ENCODE results near the gene ARMC9.
"Not testable (repeated sequence)": the region's sequence is repeated elsewhere in the genome, so short reads cannot be mapped to it uniquely, and the experiment has no call there.

ARMC9 gene

DNA sequence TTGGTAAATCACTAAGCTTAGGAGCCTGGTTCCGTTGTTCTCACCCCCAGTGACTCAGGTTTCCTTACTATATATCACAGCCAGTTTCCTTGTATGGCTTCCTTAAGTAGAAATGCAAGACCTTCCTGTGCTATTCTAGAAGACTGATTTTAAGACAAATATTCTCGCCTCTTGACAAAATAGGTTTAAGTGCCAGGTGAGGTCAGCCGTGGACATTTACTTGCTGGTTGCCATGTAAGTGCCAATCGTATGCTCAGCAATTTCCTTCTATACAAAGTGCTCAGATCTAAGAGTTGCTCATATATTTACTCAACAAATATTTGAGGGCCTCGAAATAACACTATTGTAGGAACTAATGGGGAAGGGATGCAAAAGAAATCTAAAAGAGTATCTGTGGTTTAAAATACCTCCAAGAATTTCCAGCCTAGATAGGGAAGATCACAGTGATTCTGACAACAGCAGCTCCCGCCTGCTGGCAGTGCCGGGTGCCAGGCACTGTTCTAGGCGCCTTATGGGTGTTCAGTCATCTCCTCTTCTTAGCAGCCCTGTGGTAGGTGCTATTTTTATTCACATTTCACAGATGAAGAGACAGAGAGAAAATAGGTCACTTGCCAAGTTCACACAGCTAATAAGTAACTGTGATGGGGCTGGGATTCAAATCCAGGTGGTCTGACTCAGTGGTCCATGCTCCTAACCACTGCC lies 101.7 kb downstream of the ARMC9 start:
- Histone ChIP-seq H4K20me1 (ENCODE audit: insufficient read depth) (no peaks in the 10 kb centered on the region), H3K79me2 (ENCODE audit: insufficient read depth, low read depth) (no peaks in the 10 kb centered on the region), H3K27ac (no peak overlapping the region), H3K4me2 (no peak overlapping the region), H3K27me3 (ENCODE audit: insufficient read depth, low read depth) (no peaks in the 10 kb centered on the region), H3K4me1 (ENCODE audit: low read depth, poor library complexity, severe bottlenecking) (no peaks in the 10 kb centered on the region), H3K4me3 (IDR thresholded peaks at IDR 0.05; ENCODE audit: insufficient read depth, low read depth, low read length) (no peak overlapping the region), H3K36me3 (ENCODE audit: insufficient read depth) (no peaks in the 10 kb centered on the region), H2AFZ (ENCODE audit: low read depth) (no peak overlapping the region), H3K9ac (no peak overlapping the region)
- TF ChIP-seq, protein P1, sequence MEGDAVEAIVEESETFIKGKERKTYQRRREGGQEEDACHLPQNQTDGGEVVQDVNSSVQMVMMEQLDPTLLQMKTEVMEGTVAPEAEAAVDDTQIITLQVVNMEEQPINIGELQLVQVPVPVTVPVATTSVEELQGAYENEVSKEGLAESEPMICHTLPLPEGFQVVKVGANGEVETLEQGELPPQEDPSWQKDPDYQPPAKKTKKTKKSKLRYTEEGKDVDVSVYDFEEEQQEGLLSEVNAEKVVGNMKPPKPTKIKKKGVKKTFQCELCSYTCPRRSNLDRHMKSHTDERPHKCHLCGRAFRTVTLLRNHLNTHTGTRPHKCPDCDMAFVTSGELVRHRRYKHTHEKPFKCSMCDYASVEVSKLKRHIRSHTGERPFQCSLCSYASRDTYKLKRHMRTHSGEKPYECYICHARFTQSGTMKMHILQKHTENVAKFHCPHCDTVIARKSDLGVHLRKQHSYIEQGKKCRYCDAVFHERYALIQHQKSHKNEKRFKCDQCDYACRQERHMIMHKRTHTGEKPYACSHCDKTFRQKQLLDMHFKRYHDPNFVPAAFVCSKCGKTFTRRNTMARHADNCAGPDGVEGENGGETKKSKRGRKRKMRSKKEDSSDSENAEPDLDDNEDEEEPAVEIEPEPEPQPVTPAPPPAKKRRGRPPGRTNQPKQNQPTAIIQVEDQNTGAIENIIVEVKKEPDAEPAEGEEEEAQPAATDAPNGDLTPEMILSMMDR (conservative IDR thresholded peaks at IDR 0.05; ENCODE audit: low read depth, low read length): no peak

DNA sequence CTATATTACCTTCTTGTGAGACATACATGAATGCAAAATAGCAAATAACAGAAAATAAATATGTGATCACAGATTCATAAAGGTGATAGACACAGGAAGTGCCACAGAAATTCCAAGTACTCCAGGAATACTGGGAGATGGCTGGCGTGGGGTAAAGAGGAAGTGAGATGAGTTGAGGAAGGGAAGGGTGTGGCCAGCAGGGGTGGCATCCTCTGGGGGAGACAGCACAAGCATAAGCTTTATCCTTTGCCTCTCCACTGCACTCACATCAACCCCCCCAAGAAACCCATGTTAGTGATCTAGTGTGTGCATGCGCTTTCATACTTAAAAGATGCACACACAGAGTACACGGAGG lies 102.3 kb downstream of the ARMC9 start:
- H3K4me1 ChIP-seq (ENCODE audit: low read depth, poor library complexity, severe bottlenecking): no peaks in the 10 kb centered on the region
- no peak overlapping the region for H2AFZ ChIP-seq (ENCODE audit: low read depth)
- H3K27ac ChIP-seq: no peak overlapping the region
- no peak overlapping the region for H3K4me2 ChIP-seq
- TF ChIP-seq, protein P1 (conservative IDR thresholded peaks at IDR 0.05; ENCODE audit: low read depth, low read length): no peak
- H3K79me2 ChIP-seq (ENCODE audit: insufficient read depth, low read depth): no peaks in the 10 kb centered on the region
- H4K20me1 ChIP-seq (ENCODE audit: insufficient read depth): no peaks in the 10 kb centered on the region
- H3K27me3 ChIP-seq (ENCODE audit: insufficient read depth, low read depth): no peaks in the 10 kb centered on the region
- H3K9ac ChIP-seq: no peak overlapping the region
- no peak overlapping the region for H3K4me3 ChIP-seq (IDR thresholded peaks at IDR 0.05; ENCODE audit: insufficient read depth, low read depth, low read length)
- no peaks in the 10 kb centered on the region for H3K36me3 ChIP-seq (ENCODE audit: insufficient read depth)

DNA sequence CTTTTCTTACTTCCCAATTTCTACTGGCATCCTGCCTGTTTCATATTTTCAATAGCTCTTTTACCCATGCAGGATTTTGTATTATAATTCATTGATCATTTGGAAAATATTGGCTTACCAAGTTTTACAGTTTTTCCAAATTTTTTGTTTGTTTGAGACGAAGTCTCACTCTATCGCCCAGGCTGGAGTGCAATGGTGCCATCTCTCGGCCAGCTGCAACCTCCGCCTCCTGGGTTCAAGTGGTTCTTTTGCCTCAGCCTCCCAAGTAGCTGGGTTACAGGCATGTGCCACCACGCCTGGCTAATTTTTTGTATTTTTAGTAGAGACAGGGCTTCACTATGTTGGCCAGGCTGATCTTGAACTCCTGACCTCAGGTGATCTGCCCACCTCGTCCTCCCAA lies 105.8 kb downstream of the ARMC9 start:
- not testable (repeated sequence) for H3K4me2 ChIP-seq; H4K20me1 ChIP-seq (ENCODE audit: insufficient read depth); H3K4me1 ChIP-seq (ENCODE audit: low read depth, poor library complexity, severe bottlenecking); H3K27ac ChIP-seq; H2AFZ ChIP-seq (ENCODE audit: low read depth); H3K36me3 ChIP-seq (ENCODE audit: insufficient read depth); H3K9ac ChIP-seq; H3K4me3 ChIP-seq (IDR thresholded peaks at IDR 0.05; ENCODE audit: insufficient read depth, low read depth, low read length); H3K79me2 ChIP-seq (ENCODE audit: insufficient read depth, low read depth); H3K27me3 ChIP-seq (ENCODE audit: insufficient read depth, low read depth)

DNA sequence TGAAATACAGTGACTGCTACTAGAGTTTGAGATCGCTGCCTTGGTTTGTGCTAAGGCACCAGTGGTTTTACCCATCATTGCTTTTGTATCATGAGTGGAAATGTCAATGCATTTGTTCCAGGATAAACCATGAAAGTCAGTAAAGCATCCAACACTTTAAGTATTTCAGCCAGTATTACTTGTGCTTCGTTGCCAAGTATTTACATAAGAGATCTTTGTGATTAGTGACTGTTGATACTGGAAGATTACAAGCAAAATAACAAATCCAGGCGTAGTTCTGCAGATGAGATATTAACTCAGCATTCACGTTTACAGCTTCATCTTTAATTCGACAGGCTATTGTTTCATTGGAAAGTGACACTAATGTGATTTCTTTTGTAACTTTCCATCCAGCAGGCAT lies 106.8 kb downstream of the ARMC9 start:
- H3K27ac ChIP-seq: no peak overlapping the region
- no peaks in the 10 kb centered on the region for H3K4me1 ChIP-seq (ENCODE audit: low read depth, poor library complexity, severe bottlenecking)
- no peaks in the 10 kb centered on the region for H3K27me3 ChIP-seq (ENCODE audit: insufficient read depth, low read depth)
- no peak overlapping the region for H2AFZ ChIP-seq (ENCODE audit: low read depth)
- H3K36me3 ChIP-seq (ENCODE audit: insufficient read depth): no peaks in the 10 kb centered on the region
- H3K4me3 ChIP-seq (IDR thresholded peaks at IDR 0.05; ENCODE audit: insufficient read depth, low read depth, low read length): no peak overlapping the region
- H3K4me2 ChIP-seq: no peak overlapping the region
- no peaks in the 10 kb centered on the region for H4K20me1 ChIP-seq (ENCODE audit: insufficient read depth)
- no peaks in the 10 kb centered on the region for H3K79me2 ChIP-seq (ENCODE audit: insufficient read depth, low read depth)
- TF ChIP-seq, protein P1 (conservative IDR thresholded peaks at IDR 0.05; ENCODE audit: low read depth, low read length): no peak
- H3K9ac ChIP-seq: no peak overlapping the region

DNA sequence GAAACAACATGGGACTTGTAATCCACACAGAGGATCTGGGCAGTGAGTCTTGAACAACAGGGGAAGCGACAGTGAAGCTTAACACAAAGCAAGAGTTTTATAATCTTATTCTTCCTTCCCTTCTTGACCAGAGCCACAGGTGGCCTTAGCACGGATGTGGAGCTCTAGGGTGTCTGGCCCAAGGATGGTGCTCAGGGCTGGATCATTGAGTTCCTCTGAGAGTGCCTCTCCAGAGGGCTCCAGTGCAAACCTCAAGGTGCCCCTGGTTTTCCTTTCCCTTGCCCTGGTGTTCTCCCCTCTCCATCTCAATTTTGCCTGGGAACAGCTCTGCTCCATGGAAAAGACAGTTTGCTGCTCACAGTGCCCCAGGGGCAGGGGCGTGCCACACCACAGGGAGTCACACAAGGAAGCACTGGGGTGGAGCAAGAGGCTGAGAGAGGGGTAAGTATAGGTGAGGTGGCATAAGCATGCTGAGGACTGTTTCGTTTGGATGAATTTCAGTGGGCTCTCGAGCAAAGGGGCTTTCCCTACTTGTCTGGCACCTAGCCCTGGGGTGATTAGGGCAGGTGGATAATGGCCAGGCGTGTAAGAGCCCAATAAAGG lies 108.5 kb downstream of the ARMC9 start:
- Histone ChIP-seq H3K4me1 (ENCODE audit: low read depth, poor library complexity, severe bottlenecking) (no peaks in the 10 kb centered on the region), H3K27ac (no peak overlapping the region), H3K27me3 (ENCODE audit: insufficient read depth, low read depth) (no peaks in the 10 kb centered on the region), H3K4me2 (no peak overlapping the region), H2AFZ (ENCODE audit: low read depth) (no peak overlapping the region), H4K20me1 (ENCODE audit: insufficient read depth) (no peaks in the 10 kb centered on the region), H3K79me2 (ENCODE audit: insufficient read depth, low read depth) (no peaks in the 10 kb centered on the region), H3K36me3 (ENCODE audit: insufficient read depth) (no peaks in the 10 kb centered on the region), H3K9ac (no peak overlapping the region), H3K4me3 (IDR thresholded peaks at IDR 0.05; ENCODE audit: insufficient read depth, low read depth, low read length) (no peak overlapping the region)
- TF ChIP-seq, protein P1 (conservative IDR thresholded peaks at IDR 0.05; ENCODE audit: low read depth, low read length): no peak
